Ishikawa (cell line): ENCODE data around the gene POLG.

Source experiments
- CEBPB ChIP-seq: IDR thresholded peaks from 2 replicates; pipeline ENCODE4 v1.6.1; 2012
- CREB1 ChIP-seq: IDR thresholded peaks from 2 replicates; pipeline ENCODE4 v1.6.1; 2012; ENCODE audit warnings: low read depth
- EGR1 ChIP-seq: IDR thresholded peaks from 2 replicates; pipeline ENCODE4 v1.6.1; 2012
- EP300 ChIP-seq: IDR thresholded peaks from 2 replicates; pipeline ENCODE4 v1.6.1; 2012; ENCODE audit warnings: borderline replicate concordance
- FOXM1 ChIP-seq: IDR thresholded peaks from 2 replicates; pipeline ENCODE4 v1.6.1; 2012; ENCODE audit warnings: low read depth, borderline replicate concordance
- MAX ChIP-seq: IDR thresholded peaks from 2 replicates; pipeline ENCODE4 v1.6.1; 2012
- NFIC ChIP-seq: IDR thresholded peaks from 2 replicates; pipeline ENCODE4 v1.6.1; 2012
- RAD21 ChIP-seq: IDR thresholded peaks from 2 replicates; pipeline ENCODE4 v1.6.1; 2012; ENCODE audit warnings: low read depth
- REST ChIP-seq: IDR thresholded peaks from 2 replicates; pipeline ENCODE4 v1.6.1; 2012; ENCODE audit warnings: low read depth, mild to moderate bottlenecking
- TAF1 ChIP-seq: IDR thresholded peaks from 2 replicates; pipeline ENCODE4 v1.6.1; 2012; ENCODE audit warnings: low read depth, mild to moderate bottlenecking
- TCF12 ChIP-seq: IDR thresholded peaks from 2 replicates; pipeline ENCODE4 v1.6.1; 2012; ENCODE audit warnings: low read depth
- TEAD4 ChIP-seq: IDR thresholded peaks from 2 replicates; pipeline ENCODE4 v1.6.1; 2012
- YY1 ChIP-seq: IDR thresholded peaks from 2 replicates; pipeline ENCODE4 v1.6.1; 2012; ENCODE audit warnings: low read depth
- ZBTB7A ChIP-seq: IDR thresholded peaks from 2 replicates; pipeline ENCODE4 v1.6.1; 2012; ENCODE audit warnings: low read depth
- TF ChIP-seq, protein P1 (sequence below): IDR thresholded peaks from 2 replicates; pipeline ENCODE4 v1.6.1; 2012

The POLG gene

DNA sequence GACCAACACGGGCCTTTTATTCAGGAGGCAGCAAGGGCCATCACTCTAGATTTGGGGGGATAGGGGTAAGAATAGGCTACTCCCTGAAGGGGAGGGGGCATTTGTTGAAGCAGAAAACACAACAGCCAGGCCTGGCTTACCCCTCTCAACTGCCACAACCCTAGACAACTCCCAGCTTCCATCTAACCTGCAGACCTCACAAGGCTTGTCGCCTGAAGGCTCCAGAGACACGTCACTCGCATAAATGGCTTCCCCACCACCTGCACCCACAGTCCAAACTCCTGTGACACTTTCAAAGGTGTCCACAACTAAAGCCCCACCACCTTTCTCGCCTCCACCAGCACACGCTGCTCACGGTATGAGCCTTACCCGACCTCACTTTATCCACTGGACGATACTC, 14.9 kb downstream of the POLG start:
- TF ChIP-seq EP300, result no peak
- no peak for TF ChIP-seq YY1
- no peak for TF ChIP-seq REST
- TF ChIP-seq MAX, result no peak
- TF ChIP-seq CEBPB, result no peak
- TF ChIP-seq TAF1, result no peak
- TF ChIP-seq FOXM1, result no peak
- no peak for TF ChIP-seq TEAD4

GRCh38 chr15:89317186-89317720, 17.4 kb downstream of the POLG start:
- TF ChIP-seq CEBPB, result no peak
- no peak for TF ChIP-seq ZBTB7A
- TF ChIP-seq RAD21, result no peak
- no peak for TF ChIP-seq CREB1
- no peak for TF ChIP-seq YY1
- no peak for TF ChIP-seq EP300
- no peak for TF ChIP-seq TCF12
- TF ChIP-seq MAX, result no peak
- no peak for TF ChIP-seq NFIC
- TF ChIP-seq, protein P1, sequence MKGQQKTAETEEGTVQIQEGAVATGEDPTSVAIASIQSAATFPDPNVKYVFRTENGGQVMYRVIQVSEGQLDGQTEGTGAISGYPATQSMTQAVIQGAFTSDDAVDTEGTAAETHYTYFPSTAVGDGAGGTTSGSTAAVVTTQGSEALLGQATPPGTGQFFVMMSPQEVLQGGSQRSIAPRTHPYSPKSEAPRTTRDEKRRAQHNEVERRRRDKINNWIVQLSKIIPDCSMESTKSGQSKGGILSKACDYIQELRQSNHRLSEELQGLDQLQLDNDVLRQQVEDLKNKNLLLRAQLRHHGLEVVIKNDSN, result no peak
- TF ChIP-seq FOXM1, result no peak
- no peak for TF ChIP-seq TEAD4
- TF ChIP-seq EGR1, result no peak
- no peak for TF ChIP-seq REST
- TF ChIP-seq TAF1, result no peak

DNA sequence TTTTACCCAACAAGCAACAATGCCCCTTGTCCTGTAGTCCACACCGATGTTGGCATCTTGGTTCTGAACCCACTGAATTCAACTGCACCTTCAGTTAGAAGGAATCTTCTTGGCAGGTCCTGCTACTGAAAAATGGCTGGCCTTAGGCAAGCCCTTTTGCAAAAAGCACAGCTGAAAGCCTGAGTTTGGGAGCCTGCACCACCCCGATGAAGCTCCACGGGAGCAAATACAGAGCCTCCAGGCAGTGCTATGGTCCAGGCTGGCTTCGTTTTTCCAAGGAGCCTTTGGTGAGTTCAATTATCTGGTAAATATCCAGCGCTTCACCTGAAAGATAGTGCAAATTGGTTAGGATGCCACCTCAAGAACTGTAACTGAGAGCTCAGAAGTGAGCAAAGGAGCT, 18.1 kb downstream of the POLG start:
- TF ChIP-seq CEBPB (no peak), FOXM1 (no peak), NFIC (no peak), TEAD4 (no peak)
- TF ChIP-seq, protein P1, result no peak

DNA sequence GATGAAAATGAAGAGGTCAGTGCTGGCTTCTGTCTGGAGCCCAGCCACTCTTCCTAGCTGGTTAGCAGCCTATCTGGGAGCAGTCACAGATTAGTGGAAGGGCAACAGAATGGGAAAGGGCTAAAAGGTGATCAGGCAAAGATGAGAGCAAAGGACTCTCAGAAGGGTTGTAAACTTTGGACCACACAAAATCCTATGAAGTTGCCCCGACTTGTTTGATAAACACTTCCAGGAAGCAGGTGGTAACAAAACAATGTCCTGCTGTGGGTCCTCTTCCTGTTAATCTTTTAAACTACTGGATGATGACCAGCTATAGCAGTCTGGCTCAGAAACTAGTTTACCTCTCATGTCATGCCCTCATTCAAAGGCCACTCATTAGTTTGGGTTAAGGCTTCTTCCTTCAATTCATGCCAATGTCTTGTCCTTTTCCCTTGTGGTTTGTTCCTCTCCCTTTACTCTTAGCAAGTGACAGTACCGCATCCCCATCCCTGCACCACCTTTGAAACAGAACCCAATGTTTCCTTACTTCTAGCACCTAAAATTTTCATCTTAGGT, 19.2 kb downstream of the POLG start:
- no peak for TF ChIP-seq EGR1
- no peak for TF ChIP-seq NFIC
- TF ChIP-seq ZBTB7A, result no peak
- TF ChIP-seq CREB1, result no peak
- TF ChIP-seq RAD21, result no peak
- no peak for TF ChIP-seq CEBPB
- TF ChIP-seq TCF12, result no peak
- TF ChIP-seq YY1, result no peak
- no peak for TF ChIP-seq FOXM1
- TF ChIP-seq TEAD4, result no peak
- no peak for TF ChIP-seq TAF1
- TF ChIP-seq EP300, result no peak
- TF ChIP-seq REST, result no peak
- TF ChIP-seq MAX, result no peak
- TF ChIP-seq, protein P1, result no peak
